Endothelial cell of umbilical vein (primary cell): ENCODE data around the gene DARS1. TPM values are rescaled to one million over a fixed set of nuclear protein-coding genes. Genes with fewer than 3 reads are reported as not detected.

ENCODE experiments used
- BruUV-seq: library from RNA; stranded (reverse); fragments of 400-500 nt; replicated peaks from 2 replicates; lab custom pipeline; 2021; lab: Mats Ljungman, UMichigan
- CTCF ChIA-PET: fragments of 300-600, 350-600 bp; sonication (Branson Sonifier 250); formaldehyde crosslinking; loops from one replicate; lab custom pipeline; 2021; ENCODE audit warnings: antibody characterized with exemption, inconsistent platforms; lab: Charles Lee
- POLR2A ChIA-PET: fragments of 300-600, 350-600 bp; sonication (Branson Sonifier 250); formaldehyde crosslinking; loops from one replicate; lab custom pipeline; 2021; ENCODE audit warnings: antibody characterized with exemption, inconsistent platforms; lab: Charles Lee
- DNase-seq: peaks from one replicate; pipeline ENCODE4 v3.0.0-alpha.2; 2011; ENCODE audit warnings: low read depth, low spot score
- FAIRE-seq: peaks from 2 replicates; lab custom pipeline; 2011; peaks lifted over from hg19 to GRCh38; lab: Jason Lieb, UNC
- H2AFZ ChIP-seq: 2 replicates; pipeline ENCODE4 v1.6.0; 2012; ENCODE audit warnings: low read depth, low read length, control low read depth, inconsistent platforms
- H3K27ac ChIP-seq: 2 replicates; pipeline ENCODE4 v1.5.1; 2011; ENCODE audit warnings: low read depth, mild to moderate bottlenecking, control low read depth, low read length, moderate library complexity; ENCODE audit not compliant: insufficient read depth
- H3K27me3 ChIP-seq, 2 experiments: 2 replicates each; pipeline versions ENCODE4 v1.6.0 to v1.6.1; 2011; ENCODE audit warnings: low read length in 2 of 2, mixed read lengths in 1 of 2; ENCODE audit not compliant: control insufficient read depth in 2 of 2, insufficient read depth in 2 of 2
- H3K36me3 ChIP-seq, 2 experiments: 2 replicates in 1 of 2; 3 replicates in 1 of 2; pipeline ENCODE4 v1.5.1; 2011; ENCODE audit warnings: low read length in 2 of 2, mild to moderate bottlenecking in 1 of 2, moderate library complexity in 1 of 2; ENCODE audit not compliant: control insufficient read depth in 2 of 2, insufficient read depth in 2 of 2; ENCODE audit errors: extremely low read depth in 1 of 2
- H3K4me1 ChIP-seq: 3 replicates; pipeline ENCODE4 v1.5.1; 2011; ENCODE audit warnings: mild to moderate bottlenecking, low read length; ENCODE audit not compliant: control insufficient read depth, insufficient read depth; ENCODE audit errors: extremely low read depth
- H3K4me2 ChIP-seq: 2 replicates; pipeline ENCODE4 v1.6.1; 2011; ENCODE audit warnings: low read length, control low read depth, mixed read lengths; ENCODE audit not compliant: insufficient read depth
- H3K4me3 ChIP-seq, 3 experiments: fragments of 200-600 bp in 1 of 3; sonication (generic), shearing (Covaris generic) in 1 of 3; replicated peaks in 1 of 3; 2 replicates each; pipeline ENCODE4 v1.5.1; 2011 to 2016; ENCODE audit warnings: control low read depth in 3 of 3, low read length in 3 of 3, mild to moderate bottlenecking in 2 of 3, inconsistent platforms in 1 of 3, low read depth in 1 of 3, moderate library complexity in 1 of 3; ENCODE audit not compliant: insufficient read depth in 1 of 3
- H3K79me2 ChIP-seq: 2 replicates; pipeline ENCODE4 v1.6.0; 2012; ENCODE audit warnings: low read length, inconsistent platforms; ENCODE audit not compliant: control insufficient read depth, insufficient read depth
- H3K9ac ChIP-seq: replicated peaks from 2 replicates; pipeline ENCODE3; 2011; ENCODE audit warnings: low read length, control low read depth; ENCODE audit not compliant: insufficient read depth; ENCODE audit errors: extremely low read depth
- H3K9me1 ChIP-seq: replicated peaks from 3 replicates; pipeline ENCODE4 v1.6.0; 2011; ENCODE audit warnings: mild to moderate bottlenecking, low read length; ENCODE audit not compliant: control insufficient read depth, insufficient read depth; ENCODE audit errors: extremely low read depth
- H3K9me3 ChIP-seq: replicated peaks from 2 replicates; pipeline ENCODE4 v1.5.1; 2012; ENCODE audit warnings: low read length, inconsistent platforms; ENCODE audit not compliant: control insufficient read depth, insufficient read depth
- H4K20me1 ChIP-seq: replicated peaks from 2 replicates; pipeline ENCODE3; 2011; ENCODE audit warnings: mild to moderate bottlenecking, low read length; ENCODE audit not compliant: control insufficient read depth, insufficient read depth; ENCODE audit errors: extremely low read depth
- CTCF ChIP-seq, 2 donors: IDR thresholded peaks; 1 replicate in 1 of 2; 2 replicates in 1 of 2; pipeline ENCODE4 v1.5.1; 2011; ENCODE audit warnings: low read length in 2 of 2, mild to moderate bottlenecking in 2 of 2, moderate library complexity in 2 of 2, control low read depth in 1 of 2, inconsistent platforms in 1 of 2, low read depth in 1 of 2; ENCODE audit not compliant: insufficient read depth in 1 of 2; ENCODE audit errors: extremely low read depth in 1 of 2
- EZH2 ChIP-seq: IDR thresholded peaks from 2 replicates; pipeline ENCODE4 v1.6.1; 2012; ENCODE audit warnings: borderline replicate concordance, low read depth, mild to moderate bottlenecking, moderate library complexity, low read length, inconsistent platforms; ENCODE audit not compliant: severe bottlenecking
- FOS ChIP-seq: IDR thresholded peaks from 2 replicates; pipeline ENCODE4 v1.6.1; 2011; ENCODE audit warnings: mild to moderate bottlenecking, low read length, moderate library complexity, borderline replicate concordance; ENCODE audit not compliant: insufficient read depth
- GATA2 ChIP-seq: IDR thresholded peaks from 2 replicates; pipeline ENCODE4 v1.7.0; 2011; ENCODE audit warnings: low read depth, mild to moderate bottlenecking, moderate library complexity, mixed read lengths, low read length; ENCODE audit not compliant: insufficient read length, insufficient read depth
- JUN ChIP-seq: IDR thresholded peaks from 2 replicates; pipeline ENCODE4 v1.6.1; 2011; ENCODE audit warnings: borderline replicate concordance, low read depth; ENCODE audit not compliant: insufficient read length, insufficient read depth
- MAX ChIP-seq: IDR thresholded peaks from 2 replicates; pipeline ENCODE4 v1.6.1; 2011; ENCODE audit not compliant: insufficient read depth, insufficient read length
- MYC ChIP-seq: IDR thresholded peaks from one replicate; pipeline ENCODE4 v1.6.1; 2011; ENCODE audit warnings: mild to moderate bottlenecking, low read depth, low read length
- POLR2A ChIP-seq: IDR thresholded peaks from 2 replicates; pipeline ENCODE4 v1.6.1; 2012; ENCODE audit warnings: low read depth, mild to moderate bottlenecking, control low read depth, low read length
- POLR2AphosphoS5 ChIP-seq: IDR thresholded peaks from 2 replicates; pipeline ENCODE4 v1.6.1; 2012; ENCODE audit warnings: low read depth, mild to moderate bottlenecking, control low read depth, low read length, moderate library complexity; ENCODE audit not compliant: insufficient read depth
- dilution Hi-C: fragments of 300-500 bp; cut with MboI; formaldehyde crosslinking; loops from one replicate; pipeline ENCODE4 v1.15.0; 2019; ENCODE audit warnings: low sequenced_read_pairs; ENCODE audit not compliant: extremely low pct_ligation_motif_present
- intact Hi-C: fragments of 100-400 bp; cut with micrococcal nuclease; formaldehyde crosslinking; loops from one replicate; pipeline ENCODE4 v1.10.0; 2022
- polyA plus RNA-seq, 4 experiments: library from polyadenylated mRNA; depleted of rRNA in 3 of 4; stranded (reverse) in 3 of 4; unstranded in 1 of 4; fragments of >200 nt; gene quantifications; 2 replicates each; pipeline versions ENCODE4 v1.2.1 to v1.2.3, GENCODE V29; 2011 to 2012; ENCODE audit warnings: missing spikeins in 1 of 4
- total RNA-seq: library from RNA; stranded (reverse); gene quantifications from 2 replicates; pipeline ENCODE4 v1.2.3, GENCODE V29; 2021

DARS1 gene
- total and polyA plus RNA-seq, 2 donors (not counting 3 experiments of a cell fraction or from before 2014, with no cell fraction given), result 20.9 to 41.5 TPM

- TF ChIP-seq JUN, result no peak
- no peak for TF ChIP-seq MAX
- TF ChIP-seq POLR2AphosphoS5, result no peak
- no peak for TF ChIP-seq GATA2
- no peak for TF ChIP-seq CTCF (IDR thresholded peaks at IDR 0.05; ENCODE audit: extremely low read depth in 1 of 2, insufficient read depth in 1 of 2, low read depth in 1 of 2, low read length in 2 of 2)
- no peak for TF ChIP-seq EZH2
- no peak for TF ChIP-seq FOS
- TF ChIP-seq MYC, result no peak
- TF ChIP-seq POLR2A, result no peak
- H2AFZ ChIP-seq, result no peak overlapping the region
Observed at GRCh38 chr2:135996304-135996703, 10.9 kb upstream of the DARS1 start.

More at GRCh38 chr2:135996304-135996703, 10.9 kb upstream of the DARS1 start:
- no peak overlapping the region for H3K27ac ChIP-seq
- BruUV-seq, result no TSS peak
- ChIA-PET CTCF (interaction anchor here (0.9 to 1.4 kb wide), 2 partner anchors 9 to 10 kb away, joined by 3 to 4 read pairs; no protein-coding TSS in a partner anchor), POLR2A (no interaction called here)
- DNase-seq (no peak), FAIRE-seq (no peak)
- H3K9me3 ChIP-seq, result no peaks in the 10 kb centered on the region
- no peaks in the 10 kb centered on the region for H4K20me1 ChIP-seq
- H3K4me3 ChIP-seq, result no peak overlapping the region
- no peaks in the 10 kb centered on the region for H3K9me1 ChIP-seq
- no peak overlapping the region for H3K9ac ChIP-seq
- H3K27me3 ChIP-seq, result peaks cover 5% of the 10 kb centered on the region in 2 experiments
- H3K4me2 ChIP-seq, result no peak overlapping the region
- no peaks in the 10 kb centered on the region for H3K79me2 ChIP-seq
- no peaks in the 10 kb centered on the region for H3K36me3 ChIP-seq
- intact Hi-C loops (no loop called here), dilution Hi-C loops (no loop called here)
- H3K4me1 ChIP-seq, result peaks cover 6% of the 10 kb centered on the region
